Measurements from ENCODE around the gene TMEM258. TPM values are rescaled to one million over a fixed set of nuclear protein-coding genes. Genes with fewer than 3 reads are reported as not detected.
A peak's percentile ranks its signal among the peaks of the same experiment; 100 is the strongest.

TMEM258 gene
- total and polyA plus RNA-seq, 9 of the 15 experiments (the other 6 are each of a cell fraction or from before 2014, with no cell fraction given) = 97.2 to 856 (median 231) TPM

- no peak for TF ChIP-seq ZFP91 (CRISPR knock-in tag; IDR thresholded peaks at IDR 0.05)
- TF ChIP-seq ZNF668 (CRISPR knock-in tag; IDR thresholded peaks at IDR 0.05) = no peak
- no peak for TF ChIP-seq ZBTB49 (CRISPR knock-in tag; IDR thresholded peaks at IDR 0.05; ENCODE audit: borderline replicate concordance)
- no peak for TF ChIP-seq ZNF445 (CRISPR knock-in tag; IDR thresholded peaks at IDR 0.05; ENCODE audit: low read depth)
- no peak for TF ChIP-seq RHOXF2B (CRISPR knock-in tag; conservative IDR thresholded peaks at IDR 0.05)
- TF ChIP-seq ZBTB43 (CRISPR knock-in tag; IDR thresholded peaks at IDR 0.05) = no peak
- no peak for TF ChIP-seq SP2 (IDR thresholded peaks at IDR 0.05; ENCODE audit: extremely low read depth, low read depth, low read length, poor library complexity, severe bottlenecking)
- no peak for TF ChIP-seq ZNF583 (CRISPR knock-in tag; IDR thresholded peaks at IDR 0.05)
- no peak for TF ChIP-seq CHAMP1 (IDR thresholded peaks at IDR 0.05)
- no peak for TF ChIP-seq BRF2 (IDR thresholded peaks at IDR 0.05; ENCODE audit: borderline replicate concordance, insufficient read depth, insufficient read length)
- TF ChIP-seq ZNF324 (CRISPR knock-in tag; IDR thresholded peaks at IDR 0.05) = no peak
- TF ChIP-seq RUNX1 (IDR thresholded peaks at IDR 0.05; ENCODE audit: low read depth) = no peak
- no peak for TF ChIP-seq GABPB2 (CRISPR knock-in tag; conservative IDR thresholded peaks at IDR 0.05)
- peak; percentile 87 for TF ChIP-seq NFIC (IDR thresholded peaks at IDR 0.05)
- TF ChIP-seq ASH1L (IDR thresholded peaks at IDR 0.05; ENCODE audit: borderline replicate concordance, low read depth, partially characterized antibody) = no peak
These were observed 576 bp downstream of the TMEM258 start (continued) for GRCh38 chr11:61791737-61792309.

All from K562 (cell line).